ENCODE data around the gene AJM1.

DNA sequence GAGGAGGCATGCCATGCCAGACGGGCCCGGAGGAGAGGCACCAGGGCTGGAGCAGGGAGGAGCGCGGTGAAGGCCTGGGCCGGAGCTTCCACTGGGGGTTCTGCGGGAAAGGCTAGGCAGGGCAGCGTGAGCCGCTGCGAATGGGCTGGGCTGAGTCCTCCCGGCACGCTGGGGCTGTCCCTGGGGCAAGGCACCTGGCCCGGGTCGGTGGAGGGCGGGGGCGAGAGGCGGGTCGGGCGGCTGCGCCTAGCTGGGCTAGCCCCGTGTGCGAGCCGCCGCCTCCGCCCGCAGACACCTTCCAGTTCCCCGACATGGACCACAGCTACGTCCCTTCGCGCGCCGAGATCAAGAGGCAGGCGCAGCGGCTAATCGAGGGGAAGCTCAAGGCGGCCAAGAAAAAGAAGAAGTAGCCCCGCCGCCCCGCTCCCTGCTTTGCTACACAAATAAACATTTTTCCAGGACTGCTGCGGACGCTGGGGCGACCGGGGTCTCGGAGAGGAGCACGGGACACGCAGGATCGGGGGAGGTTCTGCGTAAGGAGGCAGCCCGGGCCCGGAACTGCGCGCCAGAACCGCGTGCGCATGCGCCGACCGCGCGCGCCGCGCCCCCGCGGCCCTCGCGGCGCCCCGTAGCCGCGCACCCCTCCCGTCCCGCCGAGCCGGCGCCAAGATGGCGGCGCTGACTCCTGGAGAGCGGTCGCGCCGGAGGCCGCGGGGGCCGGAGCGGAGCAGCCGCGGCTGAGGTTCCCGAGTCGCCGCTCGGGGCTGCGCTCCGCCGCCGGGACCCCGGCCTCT lies 34.8 kb upstream of the AJM1 start, which contains the start of gene RABL6:
- TF ChIP-seq EZH2phosphoT487 (IDR thresholded peaks at IDR 0.05), result no peak
- TF ChIP-seq, protein P1, sequence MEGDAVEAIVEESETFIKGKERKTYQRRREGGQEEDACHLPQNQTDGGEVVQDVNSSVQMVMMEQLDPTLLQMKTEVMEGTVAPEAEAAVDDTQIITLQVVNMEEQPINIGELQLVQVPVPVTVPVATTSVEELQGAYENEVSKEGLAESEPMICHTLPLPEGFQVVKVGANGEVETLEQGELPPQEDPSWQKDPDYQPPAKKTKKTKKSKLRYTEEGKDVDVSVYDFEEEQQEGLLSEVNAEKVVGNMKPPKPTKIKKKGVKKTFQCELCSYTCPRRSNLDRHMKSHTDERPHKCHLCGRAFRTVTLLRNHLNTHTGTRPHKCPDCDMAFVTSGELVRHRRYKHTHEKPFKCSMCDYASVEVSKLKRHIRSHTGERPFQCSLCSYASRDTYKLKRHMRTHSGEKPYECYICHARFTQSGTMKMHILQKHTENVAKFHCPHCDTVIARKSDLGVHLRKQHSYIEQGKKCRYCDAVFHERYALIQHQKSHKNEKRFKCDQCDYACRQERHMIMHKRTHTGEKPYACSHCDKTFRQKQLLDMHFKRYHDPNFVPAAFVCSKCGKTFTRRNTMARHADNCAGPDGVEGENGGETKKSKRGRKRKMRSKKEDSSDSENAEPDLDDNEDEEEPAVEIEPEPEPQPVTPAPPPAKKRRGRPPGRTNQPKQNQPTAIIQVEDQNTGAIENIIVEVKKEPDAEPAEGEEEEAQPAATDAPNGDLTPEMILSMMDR (IDR thresholded peaks at IDR 0.05), result no peak
- TF ChIP-seq EZH2 (IDR thresholded peaks at IDR 0.05), result no peak
